PC-9 (cell line): ENCODE data around the gene STUB1.

Experiments
- EZH2 ChIP-seq: fragments of 200-600 bp; sonication (generic); IDR thresholded peaks from 2 replicates; pipeline ENCODE4 v1.8.0; 2017; ENCODE audit warnings: antibody characterized with exemption, low read depth
- TF ChIP-seq, protein P1 (sequence below): fragments of 200-600 bp; sonication (generic); conservative IDR thresholded peaks from 2 replicates; pipeline ENCODE4 v1.6.1; 2017; ENCODE audit warnings: mixed run types, antibody characterized with exemption, mild to moderate bottlenecking, moderate library complexity

DNA sequence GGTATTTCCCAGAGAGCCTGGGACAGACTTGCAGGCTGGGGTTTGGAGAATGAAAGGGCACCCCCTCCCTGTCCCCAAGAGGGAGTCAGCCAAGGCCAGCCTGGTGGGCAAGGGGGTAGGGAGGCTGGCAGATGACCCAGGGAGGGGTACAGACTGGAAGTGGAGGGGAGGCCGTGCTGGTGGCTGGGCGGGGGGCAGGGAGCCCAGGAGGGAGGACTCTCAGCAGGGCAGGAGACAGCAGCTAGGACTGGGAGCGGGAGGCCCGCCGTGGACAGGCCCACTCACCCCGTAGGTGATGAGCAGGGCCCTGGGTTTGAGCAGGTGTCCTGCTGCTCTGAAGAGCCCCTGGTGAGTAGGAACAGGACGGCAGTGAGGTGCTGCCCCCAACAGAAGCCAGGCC is 45.2 kb upstream of the STUB1 start:
- TF ChIP-seq, protein P1, sequence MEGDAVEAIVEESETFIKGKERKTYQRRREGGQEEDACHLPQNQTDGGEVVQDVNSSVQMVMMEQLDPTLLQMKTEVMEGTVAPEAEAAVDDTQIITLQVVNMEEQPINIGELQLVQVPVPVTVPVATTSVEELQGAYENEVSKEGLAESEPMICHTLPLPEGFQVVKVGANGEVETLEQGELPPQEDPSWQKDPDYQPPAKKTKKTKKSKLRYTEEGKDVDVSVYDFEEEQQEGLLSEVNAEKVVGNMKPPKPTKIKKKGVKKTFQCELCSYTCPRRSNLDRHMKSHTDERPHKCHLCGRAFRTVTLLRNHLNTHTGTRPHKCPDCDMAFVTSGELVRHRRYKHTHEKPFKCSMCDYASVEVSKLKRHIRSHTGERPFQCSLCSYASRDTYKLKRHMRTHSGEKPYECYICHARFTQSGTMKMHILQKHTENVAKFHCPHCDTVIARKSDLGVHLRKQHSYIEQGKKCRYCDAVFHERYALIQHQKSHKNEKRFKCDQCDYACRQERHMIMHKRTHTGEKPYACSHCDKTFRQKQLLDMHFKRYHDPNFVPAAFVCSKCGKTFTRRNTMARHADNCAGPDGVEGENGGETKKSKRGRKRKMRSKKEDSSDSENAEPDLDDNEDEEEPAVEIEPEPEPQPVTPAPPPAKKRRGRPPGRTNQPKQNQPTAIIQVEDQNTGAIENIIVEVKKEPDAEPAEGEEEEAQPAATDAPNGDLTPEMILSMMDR, result no peak
- TF ChIP-seq EZH2, result no peak
